Endometrium (tissue), 2 donors: ENCODE data around the gene HYAL1.

Source experiments
- FAIRE-seq: peaks from 2 replicates; lab custom pipeline; 2012; peaks lifted over from hg19 to GRCh38; lab: Jason Lieb, UNC
- donor health status: control.
- donor health status: control.

HYAL1 gene

DNA sequence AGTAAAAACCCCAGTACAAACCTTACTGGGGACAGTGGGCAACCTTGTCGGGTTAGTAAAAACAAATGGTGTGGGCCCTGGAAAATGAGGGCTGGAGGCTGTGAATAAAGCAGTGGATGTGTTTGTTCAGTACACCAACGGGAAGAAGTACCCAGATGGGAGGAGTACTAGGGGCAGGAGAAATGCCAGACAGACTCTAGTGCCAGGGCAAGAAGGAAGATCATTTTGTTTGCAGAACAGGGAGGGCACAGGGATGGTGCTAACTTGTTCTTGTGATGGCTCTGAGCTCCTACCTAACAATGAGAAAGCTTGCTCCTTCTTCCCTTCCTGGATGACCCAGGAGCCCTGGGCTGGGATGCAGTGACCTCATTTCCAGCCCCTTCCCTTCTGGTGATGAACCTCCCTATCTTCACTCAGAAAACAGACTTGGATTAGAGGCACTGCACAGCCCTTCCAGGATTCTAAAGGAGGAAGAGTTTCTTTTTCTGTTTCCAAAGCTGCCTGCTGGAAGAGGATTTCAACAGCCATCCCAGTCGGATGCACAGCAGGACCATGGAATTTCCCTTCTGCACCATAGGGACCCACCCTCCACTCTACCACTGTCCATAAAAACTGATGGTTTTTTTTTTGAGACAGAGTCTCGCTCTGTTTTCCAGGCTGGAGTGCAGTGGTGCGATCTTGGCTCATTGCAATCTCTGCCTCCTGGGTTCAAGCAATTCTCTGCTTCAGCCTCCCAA is 31.1 kb upstream of the HYAL1 start:
- FAIRE-seq, result no peak

DNA sequence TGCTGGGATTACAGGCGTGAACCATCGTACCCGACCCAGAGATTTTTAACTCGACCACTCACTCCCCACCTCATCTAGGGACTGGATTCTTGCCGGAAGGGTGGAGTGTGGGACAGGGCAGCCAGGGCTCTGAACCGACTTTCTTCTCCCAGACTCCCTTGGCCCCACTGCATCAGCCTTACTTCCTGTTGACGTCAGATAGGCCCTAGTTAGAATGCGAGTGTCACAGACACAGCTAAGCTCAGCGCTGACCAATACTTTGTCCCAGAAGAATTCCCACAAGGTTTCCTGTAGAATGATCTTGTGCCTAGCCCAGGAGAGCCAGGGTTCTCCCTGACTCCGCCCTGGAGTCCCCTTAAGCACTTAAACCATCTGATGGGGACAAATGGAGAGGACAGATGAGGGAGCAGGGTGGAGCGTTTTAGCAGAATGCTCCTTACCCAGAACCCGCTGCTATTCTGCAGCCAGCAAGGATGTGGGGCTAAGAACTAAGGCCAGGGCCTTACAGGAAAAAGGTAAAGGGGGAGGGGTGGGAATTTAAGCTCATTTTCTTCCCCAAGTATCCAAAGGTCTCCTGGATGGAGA is 30.5 kb upstream of the HYAL1 start:
- no peak for FAIRE-seq

DNA sequence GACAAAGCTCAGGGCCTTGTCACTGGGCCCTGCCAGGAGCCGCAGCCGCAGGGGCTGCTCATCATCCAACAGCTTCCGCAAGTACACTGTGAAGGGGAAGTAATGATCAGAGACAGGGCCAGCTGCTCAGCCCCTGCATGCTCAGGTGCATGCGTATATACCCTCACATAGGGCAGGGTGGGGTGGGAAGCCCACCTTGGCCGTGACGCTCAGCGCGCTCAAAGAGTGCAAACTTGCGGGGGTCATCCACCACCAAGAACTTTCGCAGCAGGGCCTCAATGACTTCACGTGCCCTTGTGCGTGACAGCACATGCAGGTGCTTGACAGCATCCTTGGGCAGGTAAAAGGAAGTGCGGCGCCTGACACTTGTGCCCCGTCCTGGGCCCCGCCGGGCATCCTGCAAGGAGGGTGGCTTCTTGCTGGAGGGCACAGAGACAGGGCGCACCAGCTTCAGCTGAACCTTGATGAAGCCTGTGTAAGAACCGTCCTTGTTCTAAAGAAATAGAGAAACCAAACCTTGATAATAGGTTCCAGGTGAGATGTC is 28.1 kb upstream of the HYAL1 start:
- FAIRE-seq, result no peak

DNA sequence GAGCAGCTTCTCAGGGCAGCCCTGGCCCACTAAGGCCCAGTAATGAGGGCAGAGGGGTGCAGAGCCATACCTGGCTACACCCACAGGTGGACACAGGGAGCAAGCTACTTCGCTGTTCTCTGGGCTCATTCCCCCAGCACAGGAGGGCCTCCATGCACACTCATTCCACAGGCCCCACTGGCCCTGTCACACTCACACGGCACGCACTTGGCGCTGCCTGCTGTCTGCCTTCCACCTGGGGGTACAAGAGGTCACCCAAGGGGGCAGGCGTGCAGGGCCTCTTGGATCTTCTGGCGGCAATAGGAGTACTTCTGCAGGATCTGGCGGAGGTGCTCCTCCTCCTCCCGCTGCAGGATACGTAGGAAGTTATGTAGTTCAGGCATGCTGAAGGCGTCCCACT is 27.0 kb upstream of the HYAL1 start:
- FAIRE-seq, result no peak

DNA sequence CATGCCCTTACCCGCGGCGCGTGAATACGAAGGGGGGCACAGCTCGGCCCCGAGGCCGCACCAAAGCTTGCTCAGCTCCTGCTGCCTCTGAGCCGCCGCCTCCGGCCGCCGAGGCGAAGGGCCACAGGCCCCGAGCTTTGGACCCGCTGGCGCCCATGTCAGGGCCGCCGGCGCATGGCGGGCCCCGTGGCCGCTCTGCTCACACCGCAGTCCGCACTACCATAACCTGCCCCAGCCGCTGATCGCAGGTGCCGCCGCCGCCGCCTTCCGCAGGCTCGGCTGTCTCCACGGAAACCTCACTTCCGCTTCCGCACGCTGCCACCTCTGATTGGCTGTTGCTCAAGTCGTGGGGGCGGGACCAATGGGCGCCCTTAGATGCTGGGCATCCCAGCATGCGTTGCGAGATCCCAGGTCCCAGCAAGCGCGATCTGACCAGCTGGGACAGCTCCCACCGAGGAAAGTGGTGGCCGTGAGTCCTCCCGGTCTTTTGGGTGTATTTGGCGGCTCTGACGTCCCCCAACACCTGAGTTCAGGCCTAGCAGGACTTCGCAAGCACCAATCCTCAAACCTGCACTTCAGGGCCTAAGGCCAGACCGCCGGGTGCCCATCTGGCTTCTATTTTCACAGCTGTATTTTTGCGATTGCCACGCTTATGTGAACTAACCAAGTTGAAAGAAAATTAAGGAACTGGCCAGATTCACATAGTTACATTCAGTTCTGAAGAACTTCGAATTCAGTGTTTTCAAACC is 24.7 kb upstream of the HYAL1 start, which contains the start of gene TUSC2:
Gene TUSC2 (minus strand): TSS at position 281 of the 749 bp plus-strand sequence. CDS start 124 bp downstream, at position 157.
- FAIRE-seq, result peak; percentile 90

DNA sequence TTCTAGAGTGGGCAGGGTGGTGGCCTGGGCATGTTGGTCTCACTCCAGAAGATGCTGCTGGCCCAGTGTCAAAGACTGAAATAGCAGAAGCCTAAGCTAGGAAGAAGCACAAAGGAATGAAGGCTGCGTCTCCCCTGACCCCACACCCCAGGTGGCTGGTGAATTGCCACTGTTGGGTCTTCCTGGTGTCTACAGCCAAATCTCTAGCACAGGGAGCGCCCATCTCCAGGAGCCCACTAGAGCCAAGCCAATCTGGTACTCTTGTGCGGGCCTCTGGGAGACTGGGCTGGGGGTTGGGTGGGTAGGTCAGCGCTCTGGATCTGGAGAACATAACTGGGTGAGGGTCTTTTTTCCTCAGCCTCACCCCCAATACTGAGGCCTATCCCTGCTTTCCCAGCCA is 23.8 kb upstream of the HYAL1 start:
- no peak for FAIRE-seq

DNA sequence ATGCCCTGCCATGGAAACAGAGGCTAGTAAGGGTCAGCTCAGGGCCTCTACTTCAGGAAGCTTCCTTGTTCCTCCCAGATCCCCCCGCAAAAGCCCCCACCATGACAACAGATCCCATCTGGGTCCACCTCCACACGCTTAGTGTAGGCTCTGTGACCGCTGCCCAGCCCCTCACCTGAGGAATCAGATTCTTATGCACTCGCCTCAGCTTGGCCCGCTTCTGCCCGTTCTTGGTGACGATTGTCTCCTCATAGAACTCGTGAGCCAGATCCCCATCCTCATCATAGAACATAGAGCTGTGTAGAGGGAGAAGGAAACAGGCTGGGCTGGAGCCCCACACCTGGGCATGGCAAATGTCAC is 22.8 kb upstream of the HYAL1 start:
- no peak for FAIRE-seq

DNA sequence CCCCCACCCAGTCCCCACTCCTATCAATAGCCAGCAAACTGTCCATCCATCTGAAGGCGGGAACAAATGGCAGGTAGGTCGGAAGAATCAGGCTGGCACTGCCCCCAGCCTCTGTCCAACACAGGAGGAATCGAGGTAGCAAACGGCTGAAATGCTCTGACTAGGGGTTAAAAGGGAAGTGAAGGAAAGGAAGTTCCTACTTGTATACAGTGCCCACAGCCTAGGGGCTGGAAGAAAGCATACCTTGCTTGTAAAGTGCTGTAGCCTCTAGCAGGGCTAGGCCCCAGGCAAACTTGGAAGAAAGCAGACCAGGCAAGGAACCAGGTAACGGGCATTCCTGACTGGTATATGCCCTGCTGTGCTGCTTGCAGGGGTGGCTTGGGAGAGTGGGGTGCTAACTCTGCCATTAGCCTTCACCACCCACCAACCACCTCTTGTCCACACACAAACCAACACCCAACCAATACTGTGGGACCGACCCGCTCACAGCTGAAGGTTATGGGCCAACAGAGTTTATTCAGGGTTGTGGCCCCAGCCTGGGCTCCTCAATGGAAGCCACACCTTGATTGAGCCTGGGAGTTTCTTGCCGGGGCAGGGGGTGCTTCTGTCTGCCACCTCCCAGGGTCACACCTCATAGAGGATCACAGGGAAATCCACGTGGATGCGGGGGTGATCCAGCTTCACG is 22.3 kb upstream of the HYAL1 start:
- FAIRE-seq, result no peak

DNA sequence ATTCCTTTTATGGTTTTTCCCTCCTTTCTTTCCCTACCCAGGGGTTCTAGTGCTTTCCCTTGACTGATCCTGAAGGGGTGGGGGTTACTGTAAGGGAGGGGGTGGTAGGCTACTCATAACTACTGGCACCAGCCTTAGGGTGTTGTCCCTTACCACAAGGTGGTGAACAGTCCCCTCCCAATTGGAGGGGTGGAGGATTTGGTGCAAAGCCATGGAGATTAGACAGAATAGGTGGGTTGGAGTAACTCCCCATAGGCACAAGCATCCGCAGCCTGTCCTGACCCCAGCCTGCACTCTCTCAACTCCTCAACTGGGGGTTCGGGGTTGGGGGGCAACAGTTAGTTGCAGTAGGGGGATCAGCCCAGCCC is 21.7 kb upstream of the HYAL1 start:
- no peak for FAIRE-seq

DNA sequence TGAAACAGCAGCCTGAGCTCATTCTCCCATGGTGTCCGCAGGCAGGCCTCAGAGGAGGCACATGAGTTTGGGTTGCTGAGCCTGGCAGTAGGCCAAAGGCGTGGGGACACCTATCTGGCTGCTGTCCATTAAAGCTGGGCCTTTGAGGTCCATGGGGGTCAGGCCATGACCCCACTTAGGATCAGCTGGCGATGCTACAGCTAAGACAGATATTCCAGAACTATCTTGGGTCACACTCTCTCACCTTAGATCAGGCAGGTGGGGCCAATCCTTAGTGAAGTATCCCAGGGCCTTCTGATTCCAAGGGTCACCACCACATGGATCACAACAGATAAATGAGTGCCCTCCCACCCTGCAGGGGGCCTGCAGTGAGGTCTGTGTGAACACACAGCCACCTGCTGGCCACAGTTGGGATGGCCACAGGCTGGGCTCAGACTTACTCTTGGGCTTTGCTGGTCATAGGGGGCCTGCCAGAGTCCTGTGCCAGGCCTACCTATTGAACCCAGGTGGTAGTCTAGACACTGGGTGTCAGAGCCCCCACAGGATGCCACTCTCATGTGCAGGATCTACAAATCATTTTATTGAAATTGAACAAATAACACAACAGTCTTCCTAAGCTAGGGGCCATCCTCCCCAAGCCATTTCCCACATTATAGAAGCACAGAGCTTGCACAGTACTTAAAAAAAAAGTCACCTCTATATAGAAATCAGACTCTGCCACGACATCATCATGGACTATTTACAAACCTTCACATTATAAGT is 21.2 kb upstream of the HYAL1 start:
- no peak for FAIRE-seq

DNA sequence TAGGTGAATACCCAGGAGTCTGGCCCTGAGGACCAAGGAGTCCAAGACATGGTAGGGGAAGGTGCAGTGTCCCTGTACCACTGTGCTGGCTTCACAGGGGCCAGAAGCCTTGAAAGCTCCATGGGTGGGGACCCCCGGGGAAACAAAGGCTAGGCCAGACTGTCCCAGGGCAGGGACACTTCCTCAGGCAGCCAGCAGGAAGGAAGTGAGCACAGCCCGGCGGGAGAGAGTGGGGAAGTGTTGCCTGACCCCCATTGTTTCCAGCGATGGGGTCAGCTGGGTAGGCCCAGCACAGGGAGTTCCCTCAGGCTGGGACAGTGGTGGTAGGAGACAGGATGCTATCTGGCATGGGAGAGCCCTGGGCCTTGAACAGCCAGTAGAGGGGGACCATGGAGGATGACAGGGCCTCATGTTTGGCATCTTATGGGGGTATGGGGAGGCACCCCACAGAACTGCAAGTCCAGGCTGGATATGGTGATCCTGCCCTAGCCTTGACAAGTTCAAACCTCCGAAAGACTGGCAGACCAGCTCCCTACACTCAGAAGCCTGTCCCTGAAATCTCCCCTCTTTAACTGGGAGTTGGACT is 20.3 kb upstream of the HYAL1 start:
- FAIRE-seq, result no peak

DNA sequence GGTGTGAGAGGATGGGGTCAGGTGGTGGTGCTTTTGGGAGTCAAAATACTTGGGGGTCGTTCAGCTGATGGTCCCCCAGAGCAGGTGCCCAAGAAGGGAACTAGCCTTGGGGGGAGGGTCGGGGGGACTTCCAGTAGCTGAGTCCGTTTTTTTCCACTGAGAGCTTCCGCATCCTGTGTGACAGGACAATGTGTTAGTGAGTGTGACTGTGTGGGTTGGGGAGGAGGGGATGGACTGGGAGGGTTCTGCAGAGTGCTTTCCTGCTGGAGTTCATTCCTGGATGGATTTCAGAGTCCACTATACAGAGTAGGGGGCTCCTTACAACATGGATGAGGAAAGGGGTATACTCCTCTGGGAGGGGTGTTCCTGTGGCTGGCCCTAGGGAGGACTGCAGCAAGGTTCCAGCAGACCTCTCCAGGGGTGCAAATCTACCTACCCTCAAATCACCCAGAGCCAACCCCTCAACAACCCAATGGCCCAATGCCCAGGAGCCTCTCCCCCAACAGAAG is 19.8 kb upstream of the HYAL1 start:
- no peak for FAIRE-seq

DNA sequence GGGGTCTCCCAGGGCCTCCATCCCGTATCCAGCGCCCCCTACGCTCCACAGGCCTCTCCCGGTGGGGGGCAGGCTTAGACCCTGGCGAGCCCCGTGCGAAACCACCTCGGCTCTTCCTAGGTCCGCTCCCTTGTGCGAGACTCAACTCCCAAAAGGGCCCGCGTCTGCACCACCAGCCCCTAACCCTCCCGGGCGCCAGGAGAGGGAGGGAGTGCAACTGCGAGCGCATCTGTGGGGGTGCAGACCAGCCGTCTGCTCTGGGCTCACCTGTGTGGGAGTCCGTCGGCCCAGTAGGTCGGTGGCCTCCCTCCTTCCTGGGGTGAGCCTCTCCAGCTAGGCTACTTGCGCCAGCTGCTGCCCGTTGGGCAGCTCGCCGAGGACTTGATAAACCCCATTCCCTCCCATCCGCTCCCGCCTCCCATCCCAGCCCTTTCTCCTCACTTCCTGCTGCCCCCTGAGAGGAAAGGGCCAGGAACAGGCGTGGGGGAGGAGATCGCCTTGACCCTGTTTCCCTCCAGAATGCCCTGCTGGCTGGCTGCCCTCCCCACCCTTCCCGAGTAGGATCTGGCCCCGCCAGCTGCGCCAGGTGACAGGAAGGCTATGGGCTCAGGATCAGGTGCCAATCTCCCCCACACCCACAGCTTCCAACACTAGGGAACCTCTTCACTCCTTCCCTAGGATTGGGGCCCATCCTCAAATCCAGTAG is 19.2 kb upstream of the HYAL1 start, which contains the start of gene HYAL2:
Gene HYAL2 (minus strand): TSS at position 360 of the 706 bp plus-strand sequence. CDS start 2,256 bp downstream, outside the sequence.
- no peak for FAIRE-seq

DNA sequence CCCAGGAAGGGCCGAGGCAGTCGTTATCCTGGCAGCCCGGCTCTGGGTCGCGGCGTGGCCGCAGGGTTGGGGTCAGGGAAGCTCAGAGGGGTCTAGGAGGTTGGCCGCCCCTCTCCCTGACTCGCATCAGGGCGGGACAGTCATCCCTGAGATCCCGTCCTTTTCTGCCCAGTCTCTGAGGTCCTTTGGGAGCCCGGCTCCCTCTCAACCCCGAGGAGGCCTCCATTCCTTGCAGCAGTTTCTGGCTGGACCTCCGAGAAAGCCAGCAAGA is 18.7 kb upstream of the HYAL1 start:
- FAIRE-seq, result no peak

DNA sequence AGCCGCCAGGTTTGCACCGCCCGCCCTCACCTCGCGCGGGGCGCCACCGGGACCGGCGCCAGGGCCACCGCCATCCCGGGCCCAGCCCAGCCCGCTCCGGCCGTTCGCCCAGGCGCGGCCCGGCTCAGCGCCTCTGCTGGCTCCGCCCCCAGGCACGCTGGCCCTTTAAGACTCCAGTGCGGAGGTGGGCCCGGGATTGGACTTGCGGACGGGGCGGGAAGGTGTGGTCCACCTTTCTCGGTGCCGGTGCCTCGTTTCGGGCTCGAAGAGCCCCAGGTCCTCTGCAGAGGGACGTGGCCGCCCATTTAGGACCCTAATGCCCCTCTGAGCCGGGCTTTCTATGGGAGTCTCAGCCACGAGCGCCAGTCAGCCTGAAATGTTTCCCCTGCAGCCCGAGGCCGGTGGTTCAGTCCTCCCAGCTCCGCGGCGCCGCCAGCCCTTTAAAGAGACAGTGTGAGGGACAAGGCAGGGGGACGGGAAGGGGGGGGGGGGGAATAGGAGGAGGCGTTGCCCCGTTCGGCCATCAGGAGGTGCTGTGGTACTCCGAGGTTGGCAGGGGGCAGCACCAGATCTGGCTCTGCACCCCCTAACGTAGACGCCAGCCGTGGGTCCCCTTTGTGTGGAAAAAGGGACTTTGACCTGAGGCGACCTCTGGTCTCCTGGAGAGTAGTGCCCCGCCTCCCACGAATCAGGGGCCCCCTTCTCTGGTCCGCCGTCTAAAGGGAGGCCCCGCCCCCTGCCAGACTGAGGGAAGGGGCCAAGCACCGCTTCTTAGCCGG is 18.2 kb upstream of the HYAL1 start:
- no peak for FAIRE-seq

DNA sequence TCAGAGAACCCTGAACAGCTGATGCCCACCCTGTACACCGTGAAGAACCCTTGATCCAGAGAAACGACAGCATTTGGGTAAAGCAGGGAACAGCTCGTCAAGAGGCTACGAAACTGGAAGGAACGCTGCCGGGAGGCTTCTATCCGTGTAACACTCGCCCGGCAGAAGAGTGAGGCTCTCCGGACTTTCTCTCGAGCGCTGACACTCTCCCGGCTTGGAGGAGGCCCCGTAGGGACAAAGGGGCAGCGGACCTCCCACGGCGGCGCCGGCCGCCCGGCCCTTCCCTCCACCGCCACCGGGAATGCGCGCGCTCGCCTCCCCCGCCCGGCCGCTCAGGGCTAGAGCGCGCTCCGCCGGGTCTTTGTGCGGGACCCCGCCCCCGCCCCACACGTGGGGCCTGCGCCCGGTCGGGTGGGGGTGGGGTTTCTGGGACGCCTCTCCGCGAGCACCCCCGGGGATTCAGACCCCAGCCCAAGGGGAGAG is 17.5 kb upstream of the HYAL1 start:
- no peak for FAIRE-seq

DNA sequence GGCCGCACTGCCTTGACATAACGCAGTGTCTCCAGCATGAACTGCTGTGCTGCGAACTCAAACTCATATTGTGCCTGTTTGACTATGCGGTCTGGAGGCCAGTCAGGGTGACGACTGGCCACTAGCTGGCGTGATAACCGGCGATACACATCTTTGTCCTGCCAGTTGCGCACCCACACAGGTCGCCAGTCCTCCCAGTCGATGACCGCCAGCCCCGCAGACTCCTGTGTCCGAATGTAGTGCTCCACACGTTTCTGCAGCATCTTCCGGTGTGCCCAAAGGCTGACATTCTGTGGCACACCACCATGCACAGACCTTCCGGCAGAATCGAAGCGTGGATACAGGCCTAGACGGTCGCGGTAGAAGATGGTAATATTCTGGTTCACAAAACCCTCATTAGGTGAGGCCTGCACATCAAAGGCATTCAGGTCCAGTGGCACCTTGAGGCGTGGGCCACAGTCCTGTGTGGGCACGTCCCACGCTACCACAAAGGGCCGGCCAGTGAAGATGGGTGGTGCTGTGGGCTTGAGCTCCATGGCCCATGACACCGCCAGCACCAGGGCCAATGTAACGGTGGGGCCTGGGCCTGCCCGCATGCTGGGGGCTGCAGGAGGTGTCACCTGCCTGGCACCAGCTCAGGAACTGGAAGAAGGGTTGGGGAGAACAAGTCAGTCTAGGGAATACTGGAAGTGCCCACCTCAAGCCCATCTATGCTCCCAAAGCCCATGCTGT is 16.7 kb upstream of the HYAL1 start:
- FAIRE-seq, result no peak

DNA sequence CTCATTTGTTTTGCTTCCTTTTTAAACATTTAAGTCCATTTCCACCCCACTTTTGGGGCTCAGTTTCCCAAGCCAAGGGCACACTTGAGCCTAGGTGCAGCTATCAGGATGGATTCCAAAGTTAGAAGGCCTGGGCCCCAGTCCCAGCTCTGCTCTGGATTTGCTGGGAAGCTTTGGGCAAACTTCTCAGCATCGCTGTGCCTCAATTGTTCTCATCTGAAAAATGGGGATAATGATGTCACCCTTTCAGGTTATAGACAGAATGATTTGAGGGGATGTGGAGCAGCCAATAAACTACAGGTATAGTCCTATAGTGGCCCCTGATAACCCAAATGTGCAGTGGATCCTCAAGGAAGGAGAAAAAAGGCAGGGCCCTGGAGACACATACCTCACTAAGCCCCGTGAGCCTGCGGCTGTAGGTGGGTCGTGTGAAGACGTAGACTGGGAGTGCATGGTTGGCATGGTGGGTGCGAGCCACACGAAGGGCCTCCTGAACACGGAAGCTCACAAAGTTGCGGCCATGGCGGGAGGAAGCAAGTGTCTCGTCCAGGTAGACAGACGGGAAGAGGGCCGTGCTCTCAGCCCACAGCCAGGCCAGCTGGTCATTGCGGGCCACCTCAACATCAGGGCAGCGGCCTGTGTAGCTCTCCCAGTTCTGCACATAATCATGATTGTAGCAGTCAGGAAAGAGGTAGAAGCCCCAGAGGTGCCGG is 16.0 kb upstream of the HYAL1 start:
- FAIRE-seq, result no peak
